Measurements from ENCODE around the gene ESPL1. TPM values are rescaled to one million over a fixed set of nuclear protein-coding genes. Genes with fewer than 3 reads are reported as not detected.

Gene ESPL1
- 6.3 TPM for polyA plus RNA-seq (2012; ENCODE audit: insufficient read depth, insufficient read length, low read depth)

GRCh38 chr12:53267999-53268629 lies at the start of gene ESPL1:
Gene ESPL1 (plus strand): TSS chr12:53268299. CDS start chr12:53268767, 468 bp downstream.
- H3K27me3 ChIP-seq = no peaks in the 10 kb centered on the region
- H3K4me3 ChIP-seq (ENCODE audit: low read depth, low read length) = peak within 1 kb of the TSS; percentile 97
- peaks cover 23% of the 10 kb centered on the region for H3K36me3 ChIP-seq
- TF ChIP-seq CTCF (IDR thresholded peaks at IDR 0.05; ENCODE audit: low read depth, low read length) = peak; percentile 57
- H3K4me1 ChIP-seq = no peaks in the 10 kb centered on the region
- H3K9me3 ChIP-seq = no peaks in the 10 kb centered on the region
- DNase-seq = peak; percentile 86

GRCh38 chr12:53218551-53219291 lies 49.4 kb upstream of the ESPL1 start:
- DNase-seq = no peak
- Histone ChIP-seq H3K4me1 (peaks cover 10% of the 10 kb centered on the region), H3K36me3 (no peaks in the 10 kb centered on the region), H3K27me3 (no peaks in the 10 kb centered on the region), H3K4me3 (ENCODE audit: low read depth, low read length) (no peak overlapping the region), H3K9me3 (no peaks in the 10 kb centered on the region)
- TF ChIP-seq CTCF (IDR thresholded peaks at IDR 0.05; ENCODE audit: low read depth, low read length) = no peak

GRCh38 chr12:53219292-53219955 lies 48.7 kb upstream of the ESPL1 start:
- TF ChIP-seq CTCF (IDR thresholded peaks at IDR 0.05; ENCODE audit: low read depth, low read length) = no peak
- no peaks in the 10 kb centered on the region for H3K27me3 ChIP-seq
- peaks cover 10% of the 10 kb centered on the region for H3K4me1 ChIP-seq
- H3K4me3 ChIP-seq (ENCODE audit: low read depth, low read length) = peak overlapping the region; percentile 59
- no peaks in the 10 kb centered on the region for H3K36me3 ChIP-seq
- no peak for DNase-seq
- H3K9me3 ChIP-seq = no peaks in the 10 kb centered on the region

GRCh38 chr12:53219956-53220693 lies 48.0 kb upstream of the ESPL1 start:
- no peak for TF ChIP-seq CTCF (IDR thresholded peaks at IDR 0.05; ENCODE audit: low read depth, low read length)
- no peaks in the 10 kb centered on the region for H3K36me3 ChIP-seq
- H3K9me3 ChIP-seq = no peaks in the 10 kb centered on the region
- no peaks in the 10 kb centered on the region for H3K27me3 ChIP-seq
- peak overlapping the region; percentile 59 for H3K4me3 ChIP-seq (ENCODE audit: low read depth, low read length)
- DNase-seq = peak; percentile 49
- peaks cover 10% of the 10 kb centered on the region for H3K4me1 ChIP-seq

GRCh38 chr12:53220694-53221202 lies 47.4 kb upstream of the ESPL1 start:
- Histone ChIP-seq H3K9me3 (no peaks in the 10 kb centered on the region), H3K4me3 (ENCODE audit: low read depth, low read length) (peak overlapping the region; percentile 59), H3K27me3 (no peaks in the 10 kb centered on the region), H3K36me3 (no peaks in the 10 kb centered on the region), H3K4me1 (peaks cover 14% of the 10 kb centered on the region)
- no peak for TF ChIP-seq CTCF (IDR thresholded peaks at IDR 0.05; ENCODE audit: low read depth, low read length)
- peak; percentile 92 for DNase-seq
